KMS-11 (cell line): ENCODE results near the gene SCART1.

ENCODE experiments used
- H2AFZ ChIP-seq: fragments of 200-600 bp; sonication (generic); 2 replicates; pipeline ENCODE4 v1.6.1; 2016; ENCODE audit warnings: antibody characterized with exemption, mixed run types, low read depth
- H3K27ac ChIP-seq: fragments of 200-600 bp; sonication (generic); 2 replicates; pipeline ENCODE4 v1.6.1; 2016; ENCODE audit warnings: mild to moderate bottlenecking, mixed run types
- H3K27me3 ChIP-seq: fragments of 200-600 bp; sonication (generic); 2 replicates; pipeline ENCODE4 v1.6.1; 2017; ENCODE audit warnings: mild to moderate bottlenecking, low read depth, mixed run types, moderate library complexity; ENCODE audit not compliant: insufficient read depth
- H3K36me3 ChIP-seq: fragments of 200-600 bp; sonication (generic); 2 replicates; pipeline ENCODE4 v1.6.1; 2017; ENCODE audit warnings: mild to moderate bottlenecking, mixed run types; ENCODE audit not compliant: insufficient read depth
- H3K4me1 ChIP-seq: fragments of 200-600 bp; sonication (generic); 2 replicates; pipeline ENCODE4 v1.6.1; 2016; ENCODE audit warnings: mild to moderate bottlenecking, low read depth, mixed run types; ENCODE audit not compliant: poor library complexity, severe bottlenecking
- H3K4me2 ChIP-seq: fragments of 200-600 bp; sonication (generic); 2 replicates; pipeline ENCODE4 v1.7.0; 2016; ENCODE audit warnings: mild to moderate bottlenecking, mixed run types
- H3K4me3 ChIP-seq: fragments of 200-600 bp; sonication (generic); IDR thresholded peaks from 2 replicates; pipeline ENCODE4 v1.6.1; 2017; ENCODE audit warnings: low read depth, low read length, mixed read lengths; ENCODE audit not compliant: insufficient read depth
- H3K79me2 ChIP-seq: fragments of 200-600 bp; sonication (generic); 2 replicates; pipeline ENCODE4 v1.6.1; 2016; ENCODE audit warnings: low read depth, mixed run types; ENCODE audit not compliant: insufficient read depth
- H3K9ac ChIP-seq: fragments of 200-600 bp; sonication (generic); 2 replicates; pipeline ENCODE4 v1.6.1; 2016; ENCODE audit warnings: mild to moderate bottlenecking, mixed run types
- H4K20me1 ChIP-seq: fragments of 200-600 bp; sonication (generic); 2 replicates; pipeline ENCODE4 v1.6.1; 2016; ENCODE audit warnings: mild to moderate bottlenecking, mixed run types; ENCODE audit not compliant: insufficient read depth
- CTCF ChIP-seq: fragments of 200-600 bp; sonication (generic); conservative IDR thresholded peaks from 2 replicates; pipeline ENCODE4 v1.6.1; 2017; ENCODE audit warnings: low read depth, mild to moderate bottlenecking, antibody characterized with exemption, low read length, moderate library complexity, mixed read lengths

Gene SCART1

GRCh38 chr10:133451346-133451745 lies 2.4 kb upstream of the SCART1 start:
- Histone ChIP-seq H3K4me1 (no peaks in the 10 kb centered on the region), H4K20me1 (no peaks in the 10 kb centered on the region), H3K79me2 (no peaks in the 10 kb centered on the region), H3K36me3 (no peaks in the 10 kb centered on the region), H3K4me3 (no peak overlapping the region), H3K27me3 (no peaks in the 10 kb centered on the region), H3K9ac (no peak overlapping the region), H3K27ac (no peak overlapping the region), H2AFZ (no peak overlapping the region), H3K4me2 (no peak overlapping the region)
- no peak for TF ChIP-seq CTCF

- no peak overlapping the region for H3K27ac ChIP-seq
- H2AFZ ChIP-seq = no peak overlapping the region
- H4K20me1 ChIP-seq = no peaks in the 10 kb centered on the region
- no peaks in the 10 kb centered on the region for H3K4me1 ChIP-seq
- H3K9ac ChIP-seq = no peak overlapping the region
- no peak overlapping the region for H3K4me2 ChIP-seq
- H3K27me3 ChIP-seq = no peaks in the 10 kb centered on the region
- H3K4me3 ChIP-seq = no peak overlapping the region
- no peak for TF ChIP-seq CTCF
- H3K36me3 ChIP-seq = no peaks in the 10 kb centered on the region
- no peaks in the 10 kb centered on the region for H3K79me2 ChIP-seq
Observed at GRCh38 chr10:133452453-133452852, 1.3 kb upstream of the SCART1 start.

- Histone ChIP-seq H3K27me3 (no peaks in the 10 kb centered on the region), H2AFZ (no peak overlapping the region), H3K4me1 (no peaks in the 10 kb centered on the region), H3K9ac (no peak overlapping the region), H3K79me2 (no peaks in the 10 kb centered on the region), H4K20me1 (no peaks in the 10 kb centered on the region), H3K27ac (no peak overlapping the region), H3K36me3 (no peaks in the 10 kb centered on the region), H3K4me3 (no peak overlapping the region), H3K4me2 (no peak overlapping the region)
- TF ChIP-seq CTCF = no peak
Observed at GRCh38 chr10:133454204-133454893, 604 bp downstream of the SCART1 start.

GRCh38 chr10:133455196-133455595 lies 1.5 kb downstream of the SCART1 start:
- no peaks in the 10 kb centered on the region for H3K79me2 ChIP-seq
- H2AFZ ChIP-seq = no peak overlapping the region
- no peak overlapping the region for H3K4me3 ChIP-seq
- no peaks in the 10 kb centered on the region for H3K4me1 ChIP-seq
- no peaks in the 10 kb centered on the region for H4K20me1 ChIP-seq
- no peak overlapping the region for H3K27ac ChIP-seq
- no peaks in the 10 kb centered on the region for H3K27me3 ChIP-seq
- H3K4me2 ChIP-seq = no peak overlapping the region
- no peaks in the 10 kb centered on the region for H3K36me3 ChIP-seq
- H3K9ac ChIP-seq = no peak overlapping the region
- TF ChIP-seq CTCF = no peak
